BE2C (cell line): ENCODE measurements around the gene ECEL1.
A peak's percentile ranks its signal among the peaks of the same experiment; 100 is the strongest.

ENCODE experiments used
- DNase-seq: peaks from one replicate; pipeline ENCODE4 v3.0.0-alpha.2; 2020
- H3K27me3 ChIP-seq: fragments of 250-450 bp; sonication (Bioruptor Pico); 2 replicates; pipeline ENCODE4 v1.5.1; 2020; ENCODE audit warnings: mild to moderate bottlenecking
- H3K36me3 ChIP-seq: fragments of 250-450 bp; sonication (Bioruptor Pico); 2 replicates; pipeline ENCODE4 v1.5.1; 2020; ENCODE audit warnings: mild to moderate bottlenecking
- H3K4me1 ChIP-seq: fragments of 250-450 bp; sonication (Bioruptor Pico); 2 replicates; pipeline ENCODE4 v1.5.1; 2020
- H3K4me3 ChIP-seq: 2 replicates; pipeline ENCODE4 v1.5.1; 2011; ENCODE audit warnings: low read depth, low read length
- H3K9me3 ChIP-seq: fragments of 250-450 bp; sonication (Bioruptor Pico); 2 replicates; pipeline ENCODE4 v1.5.1; 2020
- CTCF ChIP-seq: IDR thresholded peaks from 2 replicates; pipeline ENCODE4 v1.5.1; 2012; ENCODE audit warnings: mild to moderate bottlenecking, low read depth, low read length

ECEL1 gene

GRCh38 chr2:232491139-232491780, 3.6 kb upstream of the ECEL1 start:
- H3K27me3 ChIP-seq = peaks cover 27% of the 10 kb centered on the region
- no peak overlapping the region for H3K4me3 ChIP-seq
- no peaks in the 10 kb centered on the region for H3K4me1 ChIP-seq
- TF ChIP-seq CTCF = no peak
- no peaks in the 10 kb centered on the region for H3K36me3 ChIP-seq
- H3K9me3 ChIP-seq = no peaks in the 10 kb centered on the region
- DNase-seq = peak; percentile 8

GRCh38 chr2:232490221-232491138, 2.8 kb upstream of the ECEL1 start:
- H3K4me3 ChIP-seq = no peak overlapping the region
- H3K9me3 ChIP-seq = no peaks in the 10 kb centered on the region
- DNase-seq = peak; percentile 4
- no peak for TF ChIP-seq CTCF
- H3K36me3 ChIP-seq = no peaks in the 10 kb centered on the region
- peaks cover 35% of the 10 kb centered on the region for H3K27me3 ChIP-seq
- no peaks in the 10 kb centered on the region for H3K4me1 ChIP-seq

GRCh38 chr2:232489516-232490220, 2.0 kb upstream of the ECEL1 start:
- TF ChIP-seq CTCF = no peak
- H3K4me3 ChIP-seq = no peak overlapping the region
- no peaks in the 10 kb centered on the region for H3K36me3 ChIP-seq
- H3K4me1 ChIP-seq = no peaks in the 10 kb centered on the region
- H3K27me3 ChIP-seq = peaks cover 43% of the 10 kb centered on the region
- no peak for DNase-seq
- no peaks in the 10 kb centered on the region for H3K9me3 ChIP-seq

GRCh38 chr2:232488721-232489300, 1.2 kb upstream of the ECEL1 start:
- no peak for DNase-seq
- peaks cover 51% of the 10 kb centered on the region for H3K27me3 ChIP-seq

GRCh38 chr2:232488097-232488711, 570 bp upstream of the ECEL1 start:
- Histone ChIP-seq H3K4me3 (no peak overlapping the region), H3K27me3 (peaks cover 51% of the 10 kb centered on the region), H3K36me3 (no peaks in the 10 kb centered on the region), H3K9me3 (no peaks in the 10 kb centered on the region), H3K4me1 (no peaks in the 10 kb centered on the region)
- TF ChIP-seq CTCF = no peak
- DNase-seq = no peak

More at GRCh38 chr2:232488721-232489300, 1.2 kb upstream of the ECEL1 start:
- Histone ChIP-seq H3K9me3 (no peaks in the 10 kb centered on the region), H3K36me3 (no peaks in the 10 kb centered on the region), H3K4me1 (no peaks in the 10 kb centered on the region), H3K4me3 (no peak overlapping the region)
- TF ChIP-seq CTCF = no peak
